ENCODE results near the gene ANKS1A.

Gene ANKS1A

DNA sequence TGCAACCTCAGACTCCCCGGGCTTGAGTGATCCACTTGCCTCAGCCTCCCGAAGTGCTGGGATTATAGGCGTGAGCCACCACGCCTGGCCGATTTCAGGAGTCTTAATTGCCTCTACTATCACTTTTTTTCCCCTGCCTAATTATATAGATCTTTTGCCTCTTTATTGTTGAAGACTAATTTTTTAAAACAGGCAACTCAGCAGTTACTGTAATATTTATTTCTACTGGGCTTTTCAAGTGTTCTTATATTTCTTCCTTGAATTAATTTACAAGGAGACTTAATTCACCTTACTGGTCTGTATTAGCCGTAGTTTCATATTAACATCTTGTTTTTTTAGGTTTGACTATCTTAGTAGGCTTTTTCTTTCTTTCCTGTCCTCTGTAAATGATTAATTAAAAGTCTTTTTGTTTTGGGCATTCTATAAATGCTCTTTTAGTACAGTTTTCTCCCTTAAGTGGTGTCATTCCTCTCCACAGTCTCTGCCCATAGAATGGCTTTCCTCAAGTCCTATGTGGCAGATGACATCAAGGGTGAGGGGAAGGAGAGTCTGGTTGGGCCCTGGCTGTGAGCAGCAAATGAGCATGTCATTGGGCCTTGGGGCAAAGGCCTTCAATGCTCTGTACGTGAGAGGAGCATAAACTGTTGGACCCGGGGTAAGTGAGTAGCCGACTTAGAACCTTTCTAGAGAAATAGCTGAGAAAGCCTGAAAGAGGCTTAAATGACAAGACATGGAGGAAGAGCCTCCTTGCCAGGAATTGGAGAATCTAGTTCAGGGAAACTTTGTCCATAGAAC lies 36.0 kb downstream of the ANKS1A start:
- TF ChIP-seq, protein P1, sequence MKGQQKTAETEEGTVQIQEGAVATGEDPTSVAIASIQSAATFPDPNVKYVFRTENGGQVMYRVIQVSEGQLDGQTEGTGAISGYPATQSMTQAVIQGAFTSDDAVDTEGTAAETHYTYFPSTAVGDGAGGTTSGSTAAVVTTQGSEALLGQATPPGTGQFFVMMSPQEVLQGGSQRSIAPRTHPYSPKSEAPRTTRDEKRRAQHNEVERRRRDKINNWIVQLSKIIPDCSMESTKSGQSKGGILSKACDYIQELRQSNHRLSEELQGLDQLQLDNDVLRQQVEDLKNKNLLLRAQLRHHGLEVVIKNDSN (IDR thresholded peaks at IDR 0.05) = no peak

DNA sequence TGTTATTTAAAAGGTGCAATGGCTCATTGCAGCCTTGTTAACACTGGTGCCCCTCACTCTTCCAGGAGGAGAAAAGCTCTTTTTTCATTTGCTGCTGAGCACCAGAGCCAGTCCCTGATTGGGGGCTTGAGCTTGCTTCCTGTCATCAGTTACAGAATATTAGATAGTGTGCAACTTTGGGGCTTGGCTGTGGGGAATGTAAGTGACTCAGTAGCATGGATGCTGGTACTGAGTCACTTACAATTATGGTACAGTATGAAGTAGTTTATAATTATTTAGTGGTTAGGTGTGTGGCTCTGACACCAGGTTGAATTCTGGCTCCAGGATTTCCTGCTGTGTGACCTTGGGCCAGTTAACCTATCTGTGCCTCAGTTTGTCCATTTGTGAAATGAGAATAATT lies 37.6 kb downstream of the ANKS1A start:
- TF ChIP-seq CEBPB (IDR thresholded peaks at IDR 0.05) (no peak), TCF12 (IDR thresholded peaks at IDR 0.05; ENCODE audit: low read depth) (no peak), TAF1 (IDR thresholded peaks at IDR 0.05; ENCODE audit: low read depth) (no peak), RAD21 (IDR thresholded peaks at IDR 0.05; ENCODE audit: low read depth) (no peak), EGR1 (IDR thresholded peaks at IDR 0.05) (no peak)
- TF ChIP-seq, protein P2, sequence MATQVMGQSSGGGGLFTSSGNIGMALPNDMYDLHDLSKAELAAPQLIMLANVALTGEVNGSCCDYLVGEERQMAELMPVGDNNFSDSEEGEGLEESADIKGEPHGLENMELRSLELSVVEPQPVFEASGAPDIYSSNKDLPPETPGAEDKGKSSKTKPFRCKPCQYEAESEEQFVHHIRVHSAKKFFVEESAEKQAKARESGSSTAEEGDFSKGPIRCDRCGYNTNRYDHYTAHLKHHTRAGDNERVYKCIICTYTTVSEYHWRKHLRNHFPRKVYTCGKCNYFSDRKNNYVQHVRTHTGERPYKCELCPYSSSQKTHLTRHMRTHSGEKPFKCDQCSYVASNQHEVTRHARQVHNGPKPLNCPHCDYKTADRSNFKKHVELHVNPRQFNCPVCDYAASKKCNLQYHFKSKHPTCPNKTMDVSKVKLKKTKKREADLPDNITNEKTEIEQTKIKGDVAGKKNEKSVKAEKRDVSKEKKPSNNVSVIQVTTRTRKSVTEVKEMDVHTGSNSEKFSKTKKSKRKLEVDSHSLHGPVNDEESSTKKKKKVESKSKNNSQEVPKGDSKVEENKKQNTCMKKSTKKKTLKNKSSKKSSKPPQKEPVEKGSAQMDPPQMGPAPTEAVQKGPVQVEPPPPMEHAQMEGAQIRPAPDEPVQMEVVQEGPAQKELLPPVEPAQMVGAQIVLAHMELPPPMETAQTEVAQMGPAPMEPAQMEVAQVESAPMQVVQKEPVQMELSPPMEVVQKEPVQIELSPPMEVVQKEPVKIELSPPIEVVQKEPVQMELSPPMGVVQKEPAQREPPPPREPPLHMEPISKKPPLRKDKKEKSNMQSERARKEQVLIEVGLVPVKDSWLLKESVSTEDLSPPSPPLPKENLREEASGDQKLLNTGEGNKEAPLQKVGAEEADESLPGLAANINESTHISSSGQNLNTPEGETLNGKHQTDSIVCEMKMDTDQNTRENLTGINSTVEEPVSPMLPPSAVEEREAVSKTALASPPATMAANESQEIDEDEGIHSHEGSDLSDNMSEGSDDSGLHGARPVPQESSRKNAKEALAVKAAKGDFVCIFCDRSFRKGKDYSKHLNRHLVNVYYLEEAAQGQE (IDR thresholded peaks at IDR 0.05; ENCODE audit: low read depth) = no peak

DNA sequence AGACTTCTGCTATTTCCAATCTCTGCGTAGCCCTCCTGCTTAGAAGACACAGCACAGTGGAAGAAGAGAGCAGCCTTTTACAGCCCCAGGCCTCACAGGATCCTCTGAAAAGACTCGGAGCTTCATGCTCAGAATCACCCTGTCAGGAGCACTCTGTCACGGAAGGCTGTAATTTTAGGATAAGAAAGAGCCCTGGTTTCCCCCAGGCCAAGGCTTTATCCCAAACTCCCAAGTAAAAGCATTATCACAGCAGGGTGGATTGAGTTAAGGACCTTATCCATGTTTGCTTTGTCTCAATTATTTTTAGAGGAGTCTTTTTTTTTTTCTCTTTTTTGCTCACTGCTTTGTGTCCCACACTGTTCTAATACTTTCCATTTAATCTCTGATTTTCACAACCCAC lies 39.2 kb downstream of the ANKS1A start:
- TF ChIP-seq EGR1 (IDR thresholded peaks at IDR 0.05) = no peak
- TF ChIP-seq, protein P3, sequence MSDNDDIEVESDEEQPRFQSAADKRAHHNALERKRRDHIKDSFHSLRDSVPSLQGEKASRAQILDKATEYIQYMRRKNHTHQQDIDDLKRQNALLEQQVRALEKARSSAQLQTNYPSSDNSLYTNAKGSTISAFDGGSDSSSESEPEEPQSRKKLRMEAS (IDR thresholded peaks at IDR 0.05) = no peak
- no peak for TF ChIP-seq TEAD4 (IDR thresholded peaks at IDR 0.05)
- TF ChIP-seq, protein P2 (IDR thresholded peaks at IDR 0.05; ENCODE audit: low read depth) = no peak
- TF ChIP-seq ZBTB7A (IDR thresholded peaks at IDR 0.05; ENCODE audit: low read depth) = no peak
- no peak for TF ChIP-seq RAD21 (IDR thresholded peaks at IDR 0.05; ENCODE audit: low read depth)
- TF ChIP-seq CREB1 (IDR thresholded peaks at IDR 0.05; ENCODE audit: low read depth) = no peak
- TF ChIP-seq TAF1 (IDR thresholded peaks at IDR 0.05; ENCODE audit: low read depth) = no peak
- TF ChIP-seq, protein P1 (IDR thresholded peaks at IDR 0.05) = no peak
- TF ChIP-seq TCF12 (IDR thresholded peaks at IDR 0.05; ENCODE audit: low read depth) = no peak
- no peak for TF ChIP-seq CEBPB (IDR thresholded peaks at IDR 0.05)
- no peak for TF ChIP-seq FOXM1 (IDR thresholded peaks at IDR 0.05; ENCODE audit: borderline replicate concordance, low read depth)
- no peak for TF ChIP-seq NFIC (IDR thresholded peaks at IDR 0.05)
- no peak for TF ChIP-seq YY1 (IDR thresholded peaks at IDR 0.05; ENCODE audit: low read depth)
- TF ChIP-seq EP300 (IDR thresholded peaks at IDR 0.05; ENCODE audit: borderline replicate concordance) = no peak

DNA sequence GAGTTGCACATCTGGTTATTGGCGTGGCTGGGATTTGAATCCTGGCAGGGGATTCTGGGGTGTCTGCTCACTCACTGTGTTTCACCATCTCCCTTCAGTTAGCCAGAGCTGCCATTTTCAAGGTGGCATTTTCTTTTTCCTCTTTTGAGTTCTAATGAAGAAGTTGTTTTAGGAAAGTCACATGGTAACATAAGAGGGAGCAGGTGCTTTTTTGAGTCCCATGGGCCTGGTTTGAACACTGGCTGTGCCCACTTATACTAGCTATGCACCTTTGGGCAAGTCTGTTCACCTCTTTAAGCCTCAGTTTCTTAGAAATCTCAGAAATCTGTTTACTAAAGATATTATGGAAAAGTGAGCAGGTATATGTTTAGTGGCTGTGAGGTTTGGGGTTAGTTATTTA lies 39.6 kb downstream of the ANKS1A start:
- TF ChIP-seq TCF12 (IDR thresholded peaks at IDR 0.05; ENCODE audit: low read depth) (no peak), NFIC (IDR thresholded peaks at IDR 0.05) (no peak), ZBTB7A (IDR thresholded peaks at IDR 0.05; ENCODE audit: low read depth) (no peak), EP300 (IDR thresholded peaks at IDR 0.05; ENCODE audit: borderline replicate concordance) (no peak), YY1 (IDR thresholded peaks at IDR 0.05; ENCODE audit: low read depth) (no peak), TAF1 (IDR thresholded peaks at IDR 0.05; ENCODE audit: low read depth) (no peak), TEAD4 (IDR thresholded peaks at IDR 0.05) (no peak)
- TF ChIP-seq, protein P3 (IDR thresholded peaks at IDR 0.05) = no peak
- TF ChIP-seq, protein P1 (IDR thresholded peaks at IDR 0.05) = no peak

DNA sequence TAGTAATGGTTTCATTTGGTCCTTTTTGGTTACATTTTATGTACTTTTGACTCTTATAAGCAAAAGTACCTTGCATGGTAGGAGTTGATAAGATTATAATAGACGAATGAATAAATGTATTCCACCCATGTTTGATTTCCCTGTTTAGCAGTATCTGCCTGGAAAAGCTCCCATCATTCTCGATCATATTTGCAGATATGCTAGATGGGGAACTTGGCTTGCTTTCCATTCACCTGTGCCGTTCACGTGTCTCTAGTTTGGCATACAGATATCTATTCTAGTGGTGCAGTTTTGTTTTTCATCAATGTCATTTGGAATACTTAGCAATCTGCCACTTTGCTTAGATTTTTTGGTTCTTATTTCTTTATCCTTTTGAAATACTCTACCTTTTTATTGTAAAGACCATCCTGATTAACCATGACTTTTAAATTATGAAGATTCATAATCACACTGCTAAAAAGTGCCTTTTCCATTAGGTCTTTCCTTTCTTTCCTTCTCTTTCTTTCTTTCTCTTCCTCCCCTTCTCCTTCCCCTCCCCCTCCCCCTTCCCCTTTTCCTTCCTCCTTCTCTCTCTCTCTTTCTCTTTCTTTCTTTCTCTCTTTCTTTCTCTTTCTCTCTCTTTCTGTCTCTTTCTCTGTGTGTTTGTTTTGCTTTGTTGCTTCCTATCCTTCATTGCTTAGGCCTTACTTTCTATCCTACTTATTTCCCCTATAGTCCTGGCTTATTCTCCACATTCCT lies 40.4 kb downstream of the ANKS1A start:
- TF ChIP-seq NFIC (IDR thresholded peaks at IDR 0.05) (no peak), RAD21 (IDR thresholded peaks at IDR 0.05; ENCODE audit: low read depth) (no peak), ZBTB7A (IDR thresholded peaks at IDR 0.05; ENCODE audit: low read depth) (no peak), TEAD4 (IDR thresholded peaks at IDR 0.05) (no peak), CREB1 (IDR thresholded peaks at IDR 0.05; ENCODE audit: low read depth) (no peak), FOXM1 (IDR thresholded peaks at IDR 0.05; ENCODE audit: borderline replicate concordance, low read depth) (no peak), YY1 (IDR thresholded peaks at IDR 0.05; ENCODE audit: low read depth) (no peak)
- TF ChIP-seq, protein P3 (IDR thresholded peaks at IDR 0.05) = no peak
- TF ChIP-seq, protein P2 (IDR thresholded peaks at IDR 0.05; ENCODE audit: low read depth) = no peak
- TF ChIP-seq, protein P1 (IDR thresholded peaks at IDR 0.05) = no peak
